ENCODE data around the gene RNF214. TPM values are rescaled to one million over a fixed set of nuclear protein-coding genes. Genes with fewer than 3 reads are reported as not detected.
A peak's percentile ranks its signal among the peaks of the same experiment; 100 is the strongest.

RNF214 gene
- total RNA-seq, 2 experiments from 2014 or later, result 18.5 to 20.5 TPM

DNA sequence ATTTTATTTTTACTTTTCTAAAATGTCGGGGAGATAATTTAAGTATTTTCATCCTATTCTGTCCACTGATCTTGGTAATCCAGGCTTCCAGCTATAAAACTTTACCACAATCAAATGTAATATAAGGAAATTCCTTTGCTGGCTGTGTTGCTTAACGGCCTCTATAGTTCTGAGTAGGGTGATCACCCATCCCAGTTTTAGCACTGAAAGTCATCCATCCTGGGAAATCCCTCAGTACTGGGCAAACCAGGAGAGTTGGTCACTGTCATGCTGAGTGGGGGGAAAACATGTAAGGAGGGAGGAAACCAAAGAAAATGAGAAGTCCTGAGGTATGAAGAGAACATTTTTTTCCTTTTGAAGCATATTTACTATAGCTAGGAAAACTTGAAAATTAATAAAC is 45.9 kb downstream of the RNF214 start:
- H3K27me3 Mint-ChIP-seq, result no peaks in the 10 kb centered on the region
- ATAC-seq, result no peak
- peaks cover 30% of the 10 kb centered on the region for H3K4me1 Mint-ChIP-seq
- DNase-seq, result no peak
- peaks cover 3% of the 10 kb centered on the region for H3K9me3 Mint-ChIP-seq (ENCODE audit: low read depth)
- peaks cover 27% of the 10 kb centered on the region for H3K36me3 Mint-ChIP-seq
- CTCF ChIA-PET, result no interaction called here
- no peak overlapping the region for H3K4me3 Mint-ChIP-seq
- peak overlapping the region; percentile 59 for H3K27ac Mint-ChIP-seq

DNA sequence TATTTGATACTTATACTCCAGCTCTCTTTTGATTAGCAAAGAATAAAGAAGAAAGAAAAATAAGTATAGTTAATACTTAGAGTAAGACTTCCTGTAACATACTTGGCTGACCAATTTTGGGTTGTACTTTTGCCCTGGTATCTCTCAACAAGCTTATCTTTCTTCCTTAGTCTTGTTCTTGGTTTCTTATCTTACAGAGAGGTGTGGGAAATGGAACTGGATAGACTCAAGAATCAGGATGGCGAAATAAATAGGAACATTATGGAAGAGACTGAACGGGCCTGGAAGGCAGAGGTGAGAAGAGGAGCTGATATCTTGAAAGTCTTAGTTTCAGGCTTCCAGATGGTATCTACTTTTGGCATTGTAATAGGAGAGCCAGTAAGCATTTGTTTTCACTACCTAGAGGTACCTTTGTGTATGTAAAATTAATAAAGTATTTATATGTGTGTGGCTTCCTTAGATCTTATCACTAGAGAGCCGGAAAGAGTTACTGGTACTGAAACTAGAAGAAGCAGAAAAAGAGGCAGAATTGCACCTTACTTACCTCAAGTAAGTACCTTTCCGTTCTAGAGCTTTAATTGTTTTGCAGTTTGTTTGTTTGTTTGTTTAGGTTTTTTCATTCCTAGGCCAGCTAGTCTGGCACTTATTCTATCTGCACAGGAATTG is 47.4 kb downstream of the RNF214 start:
- Mint-ChIP-seq H3K36me3 (peaks cover 22% of the 10 kb centered on the region), H3K27ac (peak overlapping the region; percentile 92), H3K9me3 (ENCODE audit: low read depth) (no peaks in the 10 kb centered on the region), H3K4me1 (peaks cover 30% of the 10 kb centered on the region), H3K4me3 (peak overlapping the region; percentile 38), H3K27me3 (no peaks in the 10 kb centered on the region)
- ATAC-seq (peak; percentile 84), DNase-seq (no peak)
- CTCF ChIA-PET, result interaction anchor here (1.1 kb wide), 1 partner anchor 47 kb away, joined by 4 read pairs; the partner anchor contains the start of gene RNF214

DNA sequence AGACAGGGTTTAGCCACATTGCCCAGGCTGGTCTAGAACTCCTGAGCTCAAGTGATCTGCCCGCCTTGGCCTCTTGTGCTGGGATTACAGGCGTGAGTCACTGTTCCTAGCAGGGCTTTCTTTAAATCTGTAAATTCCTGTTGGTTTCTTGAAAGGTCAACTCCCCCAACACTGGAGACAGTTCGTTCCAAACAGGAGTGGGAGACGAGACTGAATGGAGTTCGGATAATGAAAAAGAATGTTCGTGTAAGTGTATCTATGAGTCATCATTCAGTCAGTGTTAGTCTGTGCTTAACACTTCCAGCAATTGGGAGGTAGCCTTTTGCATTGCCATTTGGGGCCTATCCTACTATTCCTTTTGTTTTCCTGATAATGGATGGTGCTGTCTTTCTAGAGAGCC is 48.7 kb downstream of the RNF214 start:
- H3K9me3 Mint-ChIP-seq (ENCODE audit: low read depth), result no peaks in the 10 kb centered on the region
- ATAC-seq (no peak), DNase-seq (no peak)
- H3K4me1 Mint-ChIP-seq, result peaks cover 21% of the 10 kb centered on the region
- no peak overlapping the region for H3K4me3 Mint-ChIP-seq
- CTCF ChIA-PET, result no interaction called here
- no peaks in the 10 kb centered on the region for H3K27me3 Mint-ChIP-seq
- H3K36me3 Mint-ChIP-seq, result peaks cover 26% of the 10 kb centered on the region
- no peak overlapping the region for H3K27ac Mint-ChIP-seq

DNA sequence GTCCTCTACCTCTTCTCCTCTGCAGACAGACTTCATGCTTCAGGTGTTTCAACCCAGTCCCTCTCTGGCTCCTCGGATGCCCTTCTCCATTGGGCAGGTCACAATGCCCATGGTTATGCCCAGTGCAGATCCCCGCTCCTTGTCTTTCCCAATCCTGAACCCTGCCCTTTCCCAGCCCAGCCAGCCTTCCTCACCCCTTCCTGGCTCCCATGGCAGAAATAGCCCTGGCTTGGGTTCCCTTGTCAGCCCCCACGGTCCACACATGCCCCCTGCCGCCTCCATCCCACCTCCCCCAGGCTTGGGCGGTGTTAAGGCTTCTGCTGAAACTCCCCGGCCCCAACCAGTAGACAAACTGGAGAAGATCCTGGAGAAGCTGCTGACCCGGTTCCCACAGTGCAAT is 49.4 kb downstream of the RNF214 start:
- H3K4me1 Mint-ChIP-seq, result peaks cover 21% of the 10 kb centered on the region
- ATAC-seq (no peak), DNase-seq (no peak)
- no peaks in the 10 kb centered on the region for H3K27me3 Mint-ChIP-seq
- CTCF ChIA-PET, result no interaction called here
- no peaks in the 10 kb centered on the region for H3K9me3 Mint-ChIP-seq (ENCODE audit: low read depth)
- no peak overlapping the region for H3K27ac Mint-ChIP-seq
- no peak overlapping the region for H3K4me3 Mint-ChIP-seq
- H3K36me3 Mint-ChIP-seq, result peaks cover 29% of the 10 kb centered on the region

DNA sequence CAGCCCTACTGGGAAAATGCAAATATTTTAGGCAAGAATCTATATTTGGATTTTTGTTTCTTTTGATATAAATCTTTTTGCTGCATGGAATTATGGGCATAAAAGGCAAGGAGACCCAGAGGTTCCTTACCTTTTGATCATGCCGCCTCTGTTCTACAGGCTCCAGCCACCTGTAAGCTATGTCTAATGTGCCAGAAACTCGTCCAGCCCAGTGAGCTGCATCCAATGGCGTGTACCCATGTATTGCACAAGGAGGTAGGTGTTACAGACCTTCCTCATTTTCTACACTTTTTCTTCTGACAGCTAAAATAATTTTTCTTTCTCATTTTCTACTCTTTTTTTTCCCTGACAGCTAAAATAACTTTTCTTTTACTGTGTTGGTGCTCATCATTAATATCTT is 50.5 kb downstream of the RNF214 start:
- H3K27me3 Mint-ChIP-seq, result no peaks in the 10 kb centered on the region
- H3K4me3 Mint-ChIP-seq, result no peak overlapping the region
- DNase-seq, result no peak
- ATAC-seq, result no peak
- peaks cover 29% of the 10 kb centered on the region for H3K36me3 Mint-ChIP-seq
- H3K27ac Mint-ChIP-seq, result no peak overlapping the region
- no peaks in the 10 kb centered on the region for H3K9me3 Mint-ChIP-seq (ENCODE audit: low read depth)
- CTCF ChIA-PET, result interaction anchor here (1.1 kb wide), 2 partner anchors 36 to 51 kb away, joined by 3 read pairs; partner anchors contain the start of gene PCSK7
- peaks cover 21% of the 10 kb centered on the region for H3K4me1 Mint-ChIP-seq

DNA sequence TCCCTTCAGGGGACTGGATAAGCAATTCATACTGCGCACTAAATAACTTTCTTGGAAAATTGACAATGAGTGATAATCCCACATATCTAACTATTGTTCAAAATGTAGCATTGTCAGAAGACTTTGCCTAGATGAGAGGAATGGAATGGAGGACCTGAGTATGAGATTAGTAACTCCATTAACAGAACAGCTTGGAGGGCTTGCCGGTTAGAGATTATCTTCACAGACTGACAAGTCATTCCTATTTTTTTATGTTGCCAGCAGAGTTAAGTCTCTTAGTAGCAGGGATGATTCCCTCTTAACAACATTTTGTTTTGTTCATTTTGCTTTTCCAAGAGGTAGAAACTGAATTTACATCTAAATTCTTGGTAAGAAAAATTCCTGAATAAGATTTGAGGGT is 51.6 kb downstream of the RNF214 start:
- no peak overlapping the region for H3K27ac Mint-ChIP-seq
- peaks cover 29% of the 10 kb centered on the region for H3K36me3 Mint-ChIP-seq
- CTCF ChIA-PET, result no interaction called here

DNA sequence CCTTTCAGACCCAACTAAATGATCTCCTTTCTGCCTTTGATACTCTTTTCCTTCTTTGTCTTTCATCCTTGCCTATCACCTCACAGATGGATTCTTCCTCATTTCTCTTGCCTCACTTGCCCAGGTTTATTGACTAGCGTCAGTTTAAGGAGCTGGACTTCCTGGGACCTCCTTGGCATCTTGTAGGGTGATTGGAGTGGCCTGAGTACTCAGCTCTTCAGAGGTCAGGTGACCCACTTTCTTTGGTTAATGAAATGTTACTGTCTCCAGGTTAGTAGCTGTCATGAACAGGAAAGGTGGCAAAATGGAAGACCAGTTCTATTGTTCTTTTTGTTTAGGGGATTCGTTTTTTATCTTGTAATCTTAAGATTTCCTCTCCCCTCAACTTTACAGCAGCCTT is 54.1 kb downstream of the RNF214 start:
- no peak overlapping the region for H3K27ac Mint-ChIP-seq

More for the DNA sequence above, 51.6 kb downstream of the RNF214 start:
- no peak overlapping the region for H3K4me3 Mint-ChIP-seq
- no peak for DNase-seq
- H3K9me3 Mint-ChIP-seq (ENCODE audit: low read depth), result no peaks in the 10 kb centered on the region
- no peak for ATAC-seq
- H3K27me3 Mint-ChIP-seq, result no peaks in the 10 kb centered on the region
- peaks cover 18% of the 10 kb centered on the region for H3K4me1 Mint-ChIP-seq

DNA sequence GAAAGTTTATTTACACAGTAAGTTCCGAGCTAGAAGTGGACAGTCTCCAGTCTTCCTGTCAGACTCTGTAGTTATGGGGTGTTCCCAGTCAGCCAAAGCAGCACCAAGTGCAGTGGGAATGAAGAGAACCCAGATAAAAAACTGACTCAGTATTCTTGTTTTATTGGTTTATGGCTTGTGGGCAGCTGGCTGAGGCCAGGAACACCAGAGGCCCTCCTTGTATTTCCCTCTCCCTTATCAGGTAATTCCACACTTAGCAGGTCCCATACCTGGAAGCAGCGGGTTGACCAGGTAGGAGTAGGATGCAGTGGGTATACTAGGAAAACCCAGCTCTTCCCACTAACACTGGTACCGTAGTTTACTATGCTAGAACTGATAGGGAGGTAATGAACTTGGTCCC is 55.2 kb downstream of the RNF214 start:
- Mint-ChIP-seq H3K4me1 (no peaks in the 10 kb centered on the region), H3K9me3 (ENCODE audit: low read depth) (no peaks in the 10 kb centered on the region), H3K4me3 (no peak overlapping the region), H3K36me3 (peaks cover 16% of the 10 kb centered on the region), H3K27me3 (no peaks in the 10 kb centered on the region), H3K27ac (no peak overlapping the region)
- CTCF ChIA-PET, result interaction anchor here (1.4 kb wide), 1 partner anchor 25 kb away, joined by 4 read pairs; no protein-coding TSS in a partner anchor
- ATAC-seq (no peak), DNase-seq (no peak)

More for the DNA sequence above, 54.1 kb downstream of the RNF214 start:
- no peaks in the 10 kb centered on the region for H3K27me3 Mint-ChIP-seq
- H3K9me3 Mint-ChIP-seq (ENCODE audit: low read depth), result no peaks in the 10 kb centered on the region
- H3K36me3 Mint-ChIP-seq, result peaks cover 25% of the 10 kb centered on the region
- ATAC-seq, result no peak
- CTCF ChIA-PET, result no interaction called here
- H3K4me1 Mint-ChIP-seq, result no peaks in the 10 kb centered on the region
- no peak for DNase-seq
- H3K4me3 Mint-ChIP-seq, result no peak overlapping the region

DNA sequence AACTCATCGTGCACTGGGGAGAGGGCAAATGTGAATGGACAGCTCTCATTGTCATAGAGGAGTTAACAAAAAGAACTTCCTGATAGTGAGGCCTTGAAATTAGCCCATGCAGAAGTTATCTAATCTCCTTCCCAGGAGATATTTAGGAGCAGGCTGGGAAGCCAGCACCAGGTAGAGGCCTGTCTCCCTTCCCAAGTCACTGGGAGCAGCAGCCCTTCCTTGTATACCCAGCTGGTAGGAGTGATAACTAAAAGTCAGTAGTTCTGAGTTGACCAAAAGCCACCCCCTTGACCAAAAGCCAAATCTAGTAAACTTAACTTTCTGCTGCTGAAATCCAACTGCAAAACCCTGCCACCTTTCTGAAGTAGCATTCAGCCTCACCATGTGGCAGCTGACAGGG is 57.3 kb downstream of the RNF214 start:
- no peaks in the 10 kb centered on the region for H3K4me1 Mint-ChIP-seq
- no peak overlapping the region for H3K27ac Mint-ChIP-seq
- ATAC-seq (no peak), DNase-seq (no peak)
- CTCF ChIA-PET, result no interaction called here
- no peaks in the 10 kb centered on the region for H3K27me3 Mint-ChIP-seq
- H3K36me3 Mint-ChIP-seq, result peaks cover 11% of the 10 kb centered on the region
- no peaks in the 10 kb centered on the region for H3K9me3 Mint-ChIP-seq (ENCODE audit: low read depth)
- no peak overlapping the region for H3K4me3 Mint-ChIP-seq

DNA sequence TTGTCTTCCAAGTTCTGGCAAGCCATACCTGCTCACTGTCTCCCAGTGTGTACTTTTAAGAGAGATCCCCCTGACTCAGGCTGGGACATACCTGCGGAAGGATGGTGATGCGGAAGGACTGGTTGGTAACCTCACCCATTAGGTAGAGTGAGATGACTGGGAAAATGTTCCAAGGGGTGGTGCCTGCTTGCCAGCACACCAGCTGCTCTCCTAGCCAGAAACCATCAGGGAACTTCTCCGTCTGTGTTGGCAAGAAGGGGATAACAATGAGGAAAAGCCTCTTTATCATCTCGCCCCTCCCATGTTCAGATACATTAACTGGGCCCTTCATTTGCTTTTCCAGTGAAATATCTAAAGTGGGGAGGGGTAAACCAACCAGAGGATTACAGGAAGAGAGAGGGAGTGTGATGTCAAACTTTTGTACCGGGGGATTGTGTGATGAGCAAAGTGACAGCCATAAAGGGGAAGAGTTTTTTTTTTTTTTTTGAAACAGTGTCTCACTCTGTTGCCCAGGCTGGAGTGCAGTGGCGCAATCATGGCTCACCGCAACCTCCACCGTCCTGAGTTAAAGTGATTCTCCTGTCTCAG is 58.4 kb downstream of the RNF214 start, which contains the start of gene BACE1-AS:
Gene BACE1-AS (plus strand): TSS at position 538 of the 588 bp plus-strand sequence.
- DNase-seq, result no peak
- CTCF ChIA-PET, result no interaction called here
- H3K4me1 Mint-ChIP-seq, result no peaks in the 10 kb centered on the region
- no peak within 1 kb of the TSS for H3K4me3 Mint-ChIP-seq
- no peaks in the 10 kb centered on the region for H3K27me3 Mint-ChIP-seq
- H3K36me3 Mint-ChIP-seq, result peaks cover 4% of the 10 kb centered on the region
- H3K9me3 Mint-ChIP-seq (ENCODE audit: low read depth), result no peaks in the 10 kb centered on the region
- no peak for ATAC-seq
- no peak within 1 kb of the TSS for H3K27ac Mint-ChIP-seq

DNA sequence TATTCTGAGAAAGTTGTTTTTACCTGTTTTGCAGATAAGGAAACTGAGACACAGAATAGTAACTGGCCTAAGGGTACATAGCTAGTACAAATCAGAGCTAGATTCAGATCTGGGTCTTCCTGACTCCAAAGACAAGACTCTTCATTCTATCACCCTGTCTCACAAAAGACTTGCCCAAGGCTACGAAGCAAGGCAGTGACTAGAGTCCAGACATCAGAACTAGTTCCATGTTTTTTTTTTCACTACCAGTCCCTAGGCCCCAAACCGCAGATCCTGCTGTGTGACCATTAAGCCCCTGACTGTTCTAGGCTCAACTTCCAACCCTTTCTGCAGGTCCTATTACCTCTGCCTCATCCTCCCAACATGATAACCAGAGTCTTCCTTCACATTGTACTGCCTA is 60.1 kb downstream of the RNF214 start:
- H3K36me3 Mint-ChIP-seq, result no peaks in the 10 kb centered on the region
- H3K9me3 Mint-ChIP-seq (ENCODE audit: low read depth), result no peaks in the 10 kb centered on the region
- no peaks in the 10 kb centered on the region for H3K27me3 Mint-ChIP-seq
- ATAC-seq (no peak), DNase-seq (no peak)
- H3K4me1 Mint-ChIP-seq, result no peaks in the 10 kb centered on the region
- CTCF ChIA-PET, result no interaction called here
- H3K27ac Mint-ChIP-seq, result no peak overlapping the region
- no peak overlapping the region for H3K4me3 Mint-ChIP-seq

DNA sequence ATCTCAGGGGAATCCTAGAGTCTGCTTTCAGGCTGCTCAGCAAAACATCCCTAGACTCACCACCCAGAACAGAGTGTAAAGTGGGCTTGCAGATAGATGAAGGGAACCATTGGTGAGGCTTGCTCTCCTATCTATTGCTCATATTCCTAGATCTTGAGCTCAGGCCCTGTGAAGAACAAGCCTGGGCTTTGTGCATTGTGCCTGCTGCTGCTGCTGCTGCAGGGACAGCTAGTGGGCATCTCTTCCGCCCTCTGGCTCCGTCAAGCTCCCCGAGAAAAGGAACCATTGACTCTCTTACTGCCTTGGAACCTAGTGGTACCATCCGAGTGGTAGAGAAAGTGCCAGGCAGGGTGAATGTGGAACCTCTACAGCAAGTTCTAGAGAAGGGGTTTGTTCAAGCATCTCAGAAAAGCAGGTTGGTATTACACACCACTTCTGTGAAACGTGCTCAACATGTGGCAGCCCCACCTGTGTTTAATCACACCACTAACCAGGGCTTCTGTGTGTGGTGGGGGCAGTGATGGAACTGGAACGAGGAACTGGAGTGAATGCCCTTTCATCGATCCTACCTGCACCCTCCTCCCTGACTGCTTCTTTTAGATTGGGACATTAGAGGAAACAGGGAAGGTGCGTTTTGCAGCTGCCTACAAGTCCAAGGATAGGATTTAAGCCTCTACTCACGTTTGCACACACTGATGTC is 63.1 kb downstream of the RNF214 start:
- Mint-ChIP-seq H3K27ac (no peak overlapping the region), H3K9me3 (ENCODE audit: low read depth) (no peaks in the 10 kb centered on the region), H3K36me3 (no peaks in the 10 kb centered on the region), H3K27me3 (no peaks in the 10 kb centered on the region), H3K4me1 (no peaks in the 10 kb centered on the region), H3K4me3 (no peak overlapping the region)
- no peak for ATAC-seq
- CTCF ChIA-PET, result no interaction called here
- no peak for DNase-seq

DNA sequence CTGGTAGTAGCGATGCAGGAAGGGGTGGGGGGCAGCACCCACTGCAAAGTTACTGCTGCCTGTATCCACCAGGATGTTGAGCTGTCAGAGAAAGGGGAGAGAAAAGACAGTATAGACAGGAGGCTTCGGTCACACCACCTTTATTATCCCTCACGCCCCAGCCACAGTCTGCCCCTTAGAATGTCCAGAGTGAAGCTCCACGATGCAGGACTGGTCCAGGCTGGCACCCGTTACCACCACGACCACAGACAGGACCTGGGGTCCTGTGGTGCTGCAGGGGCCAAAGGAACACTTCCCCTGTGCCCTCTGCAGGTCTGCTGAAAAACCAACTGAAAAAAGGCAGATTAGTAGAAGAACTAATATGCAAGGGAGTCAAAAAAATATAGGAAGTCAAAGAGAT is 64.4 kb downstream of the RNF214 start:
- DNase-seq (no peak), ATAC-seq (no peak)
- no peaks in the 10 kb centered on the region for H3K4me1 Mint-ChIP-seq
- CTCF ChIA-PET, result no interaction called here
- H3K4me3 Mint-ChIP-seq, result no peak overlapping the region
- H3K27ac Mint-ChIP-seq, result no peak overlapping the region
- H3K9me3 Mint-ChIP-seq (ENCODE audit: low read depth), result no peaks in the 10 kb centered on the region
- no peaks in the 10 kb centered on the region for H3K36me3 Mint-ChIP-seq
- H3K27me3 Mint-ChIP-seq, result no peaks in the 10 kb centered on the region

DNA sequence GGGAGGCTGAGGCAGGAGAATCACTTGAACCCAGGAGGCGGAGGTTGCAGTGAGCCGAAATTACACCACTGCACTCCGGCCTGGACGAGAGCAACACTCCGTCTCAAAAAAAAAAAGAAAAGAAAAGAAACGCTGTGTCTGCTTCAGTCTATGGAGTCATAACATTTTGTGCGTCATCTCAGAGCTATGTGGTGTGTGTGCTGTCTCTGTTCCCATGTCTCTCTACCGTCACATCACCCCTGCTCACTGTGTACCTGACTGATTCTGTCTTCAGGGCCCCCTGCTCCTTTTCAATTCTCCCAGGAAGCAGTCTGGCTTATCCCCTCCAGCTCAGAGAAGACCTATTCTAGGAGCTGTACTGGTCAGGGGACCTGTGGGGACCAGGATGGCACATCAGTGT is 65.7 kb downstream of the RNF214 start:
- no peak overlapping the region for H3K4me3 Mint-ChIP-seq
- CTCF ChIA-PET, result no interaction called here

More for the DNA sequence above, 65.7 kb downstream of the RNF214 start:
- no peaks in the 10 kb centered on the region for H3K9me3 Mint-ChIP-seq (ENCODE audit: low read depth)
- no peak for DNase-seq
- no peaks in the 10 kb centered on the region for H3K36me3 Mint-ChIP-seq
- no peak overlapping the region for H3K27ac Mint-ChIP-seq
- ATAC-seq, result no peak
- no peaks in the 10 kb centered on the region for H3K4me1 Mint-ChIP-seq
- no peaks in the 10 kb centered on the region for H3K27me3 Mint-ChIP-seq

Measured in activated CD8-positive, alpha-beta memory T cell treated with anti-CD3 and anti-CD28 coated beads, Interleukin-2, amount 10 ng/mL, durations not matched to agents 7 days and 5 days (primary cell).